ENCODE results near the gene ATF7IP.
"Not testable (repeated sequence)": the region's sequence is repeated elsewhere in the genome, so short reads cannot be mapped to it uniquely, and the experiment has no call there.

Gene ATF7IP

GRCh38 chr12:14365294-14366208, at the start of gene ATF7IP:
Gene ATF7IP (plus strand): TSS chr12:14365682. CDS start chr12:14423916, 58,234 bp downstream.
- peak; percentile 96 for DNase-seq

- DNase-seq, result no peak
Measured at GRCh38 chr12:14317362-14318146, 47.9 kb upstream of the ATF7IP start.

- not testable (repeated sequence) for DNase-seq
Measured at GRCh38 chr12:14319704-14320427, 45.6 kb upstream of the ATF7IP start.

- no peak for DNase-seq
Measured at GRCh38 chr12:14322403-14322802, 43.1 kb upstream of the ATF7IP start.

GRCh38 chr12:14325716-14326343, 39.7 kb upstream of the ATF7IP start:
- no peak for DNase-seq

GRCh38 chr12:14326699-14327098, 38.8 kb upstream of the ATF7IP start:
- no peak for DNase-seq

- DNase-seq, result no peak
Measured at GRCh38 chr12:14327711-14328110, 37.8 kb upstream of the ATF7IP start.

GRCh38 chr12:14332482-14332881, 33.0 kb upstream of the ATF7IP start:
- no peak for DNase-seq

- no peak for DNase-seq
Measured at GRCh38 chr12:14340371-14340770, 25.1 kb upstream of the ATF7IP start.

- not testable (repeated sequence) for DNase-seq
Measured at GRCh38 chr12:14351524-14351923, 14.0 kb upstream of the ATF7IP start.

GRCh38 chr12:14352066-14352465, 13.4 kb upstream of the ATF7IP start:
- not testable (repeated sequence) for DNase-seq

GRCh38 chr12:14354665-14355064, 10.8 kb upstream of the ATF7IP start:
- not testable (repeated sequence) for DNase-seq

GRCh38 chr12:14356147-14356546, 9.3 kb upstream of the ATF7IP start:
- DNase-seq, result no peak

GRCh38 chr12:14357486-14357885, 8.0 kb upstream of the ATF7IP start:
- DNase-seq, result no peak

- DNase-seq, result no peak
Measured at GRCh38 chr12:14362352-14362751, 3.1 kb upstream of the ATF7IP start.

- no peak for DNase-seq
Measured at GRCh38 chr12:14364583-14365271, 755 bp upstream of the ATF7IP start.

GRCh38 chr12:14366209-14367039, 942 bp downstream of the ATF7IP start:
- DNase-seq, result no peak

GRCh38 chr12:14367040-14367661, 1.7 kb downstream of the ATF7IP start:
- DNase-seq, result no peak

GRCh38 chr12:14369311-14369710, 3.8 kb downstream of the ATF7IP start:
- DNase-seq, result no peak

GRCh38 chr12:14373217-14373616, 7.7 kb downstream of the ATF7IP start:
- no peak for DNase-seq

- DNase-seq, result no peak
Measured at GRCh38 chr12:14379508-14379907, 14.0 kb downstream of the ATF7IP start.
